ENCODE measurements around the gene TFDP1. TPM values are rescaled to one million over a fixed set of nuclear protein-coding genes. Genes with fewer than 3 reads are reported as not detected.

The TFDP1 gene
- total RNA-seq, 1 experiment from 2014 or later: 140 TPM

DNA sequence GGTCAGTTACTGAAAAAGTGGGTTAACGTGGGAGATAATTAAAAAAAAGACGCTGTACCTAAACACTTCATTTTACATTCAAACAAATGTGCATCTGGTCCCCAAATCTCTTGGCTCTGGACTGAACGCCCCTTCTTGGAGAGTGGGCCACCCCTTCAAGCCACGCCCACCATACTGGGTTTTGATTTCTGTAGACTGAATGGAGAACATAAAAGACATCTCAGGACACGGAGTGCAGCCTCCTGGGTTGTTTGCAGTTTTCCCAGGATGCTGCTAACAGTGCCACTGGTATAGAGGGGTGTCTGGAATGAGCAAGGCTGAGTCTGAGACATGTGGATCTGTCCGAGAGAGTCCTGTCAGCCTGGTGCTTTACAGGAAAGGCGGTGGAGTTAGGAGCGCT lies 10.6 kb downstream of the TFDP1 start:
- no peaks in the 10 kb centered on the region for H3K27me3 ChIP-seq (replicated peaks; ENCODE audit: control insufficient read depth, insufficient read depth, low read length)
- no peak overlapping the region for H3K4me3 ChIP-seq (ENCODE audit: low read depth, low read length)
- ChIA-PET CTCF (no interaction called here), POLR2A (no interaction called here)
- intact Hi-C loops (cut with micrococcal nuclease; ENCODE audit: unreplicated experiment): no loop called here
- Mint-ChIP-seq H3K36me3 (ENCODE audit: insufficient read depth, unreplicated experiment) (peaks cover 72% of the 10 kb centered on the region), H3K4me1 (ENCODE audit: low read depth, unreplicated experiment) (no peaks in the 10 kb centered on the region), H3K9me3 (ENCODE audit: unreplicated experiment) (no peaks in the 10 kb centered on the region), H3K27me3 (ENCODE audit: insufficient read depth, unreplicated experiment) (no peaks in the 10 kb centered on the region), H3K27ac (ENCODE audit: unreplicated experiment) (no peak overlapping the region), H3K4me3 (ENCODE audit: unreplicated experiment) (no peak overlapping the region)
- peak in 1 of 2 experiments; percentile 14 for DNase-seq
- TF ChIP-seq CTCF (IDR thresholded peaks at IDR 0.05; ENCODE audit: insufficient read depth in 1 of 2, low read depth in 1 of 2, low read length in 1 of 2, severe bottlenecking in 1 of 2, unreplicated experiment in 1 of 2): no peak
- H3K36me3 ChIP-seq (ENCODE audit: control insufficient read depth, insufficient read depth, low read length): peaks cover 10% of the 10 kb centered on the region
- H3K4me1 ChIP-seq: no peaks in the 10 kb centered on the region
- no peaks in the 10 kb centered on the region for H3K9me3 ChIP-seq
- TSS peak; percentile 17 for BruUV-seq (replicated peaks)

DNA sequence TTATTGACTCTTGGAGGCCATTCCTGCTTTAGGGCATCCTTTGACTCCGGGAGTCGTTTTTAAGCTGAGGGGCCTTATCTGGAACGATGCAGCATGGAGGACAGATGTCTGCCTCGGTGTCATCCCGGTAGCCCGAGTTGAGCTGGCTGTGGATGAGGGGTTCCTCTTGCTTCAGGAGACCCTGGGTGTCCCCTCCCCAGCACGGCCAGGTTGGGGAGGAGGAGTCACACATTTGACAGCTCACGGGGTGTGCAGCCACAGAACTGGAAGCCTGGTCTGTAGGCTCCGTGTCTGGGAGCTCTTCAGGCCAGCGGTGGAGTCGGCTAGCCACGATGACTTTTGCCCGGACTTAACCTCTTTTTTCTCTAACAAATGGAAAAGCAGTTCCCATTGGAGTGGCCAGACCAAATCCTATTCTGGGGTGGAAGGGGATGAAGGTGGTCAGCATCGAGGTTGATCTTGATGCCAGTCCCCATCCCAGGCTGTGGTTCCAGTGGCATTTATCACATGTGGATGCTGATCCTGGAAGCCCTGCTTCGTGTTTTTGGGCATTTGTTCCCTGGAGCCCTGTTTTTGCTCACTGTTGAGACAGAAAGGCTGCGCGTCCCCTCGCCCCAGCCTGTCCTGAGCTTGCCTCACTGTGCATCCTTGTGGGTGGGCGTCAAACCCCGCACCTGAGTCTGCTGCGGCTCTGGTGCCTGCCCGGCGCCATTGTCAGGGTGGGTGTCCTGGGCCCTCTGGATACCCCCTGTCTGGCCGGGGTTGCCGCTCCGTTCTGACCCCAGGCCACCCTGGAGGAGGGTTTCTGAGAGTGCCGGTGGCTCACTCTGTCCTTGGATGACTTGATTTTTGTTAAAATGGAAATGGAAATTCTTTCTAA lies 12.0 kb downstream of the TFDP1 start:
- Mint-ChIP-seq H3K4me3 (ENCODE audit: unreplicated experiment) (no peak overlapping the region), H3K4me1 (ENCODE audit: low read depth, unreplicated experiment) (peaks cover under 1% of the 10 kb centered on the region), H3K36me3 (ENCODE audit: insufficient read depth, unreplicated experiment) (peaks cover 70% of the 10 kb centered on the region), H3K27ac (ENCODE audit: unreplicated experiment) (no peak overlapping the region), H3K27me3 (ENCODE audit: insufficient read depth, unreplicated experiment) (no peaks in the 10 kb centered on the region), H3K9me3 (ENCODE audit: unreplicated experiment) (no peaks in the 10 kb centered on the region)
- DNase-seq: peak in 1 of 2 experiments; percentile 28
- ChIA-PET POLR2A (interaction anchor here (0.8 kb wide), 1 partner anchor 12 kb away, joined by 3 read pairs; no protein-coding TSS in a partner anchor), CTCF (no interaction called here)
- Histone ChIP-seq H3K27me3 (replicated peaks; ENCODE audit: control insufficient read depth, insufficient read depth, low read length) (no peaks in the 10 kb centered on the region), H3K4me1 (no peaks in the 10 kb centered on the region), H3K4me3 (ENCODE audit: low read depth, low read length) (no peak overlapping the region), H3K36me3 (ENCODE audit: control insufficient read depth, insufficient read depth, low read length) (peaks cover 10% of the 10 kb centered on the region), H3K9me3 (no peaks in the 10 kb centered on the region)
- no TSS peak for BruUV-seq (replicated peaks)
- no peak for TF ChIP-seq CTCF (IDR thresholded peaks at IDR 0.05; ENCODE audit: insufficient read depth in 1 of 2, low read depth in 1 of 2, low read length in 1 of 2, severe bottlenecking in 1 of 2, unreplicated experiment in 1 of 2)
- intact Hi-C loops (cut with micrococcal nuclease; ENCODE audit: unreplicated experiment): no loop called here

GRCh38 chr13:113597391-113598080 lies 13.0 kb downstream of the TFDP1 start:
- Mint-ChIP-seq H3K9me3 (ENCODE audit: unreplicated experiment) (no peaks in the 10 kb centered on the region), H3K27ac (ENCODE audit: unreplicated experiment) (no peak overlapping the region), H3K4me1 (ENCODE audit: low read depth, unreplicated experiment) (peaks cover 7% of the 10 kb centered on the region), H3K27me3 (ENCODE audit: insufficient read depth, unreplicated experiment) (no peaks in the 10 kb centered on the region), H3K36me3 (ENCODE audit: insufficient read depth, unreplicated experiment) (peaks cover 72% of the 10 kb centered on the region), H3K4me3 (ENCODE audit: unreplicated experiment) (no peak overlapping the region)
- no peak for TF ChIP-seq CTCF (IDR thresholded peaks at IDR 0.05; ENCODE audit: insufficient read depth in 1 of 2, low read depth in 1 of 2, low read length in 1 of 2, severe bottlenecking in 1 of 2, unreplicated experiment in 1 of 2)
- BruUV-seq (replicated peaks): no TSS peak
- Histone ChIP-seq H3K27me3 (replicated peaks; ENCODE audit: control insufficient read depth, insufficient read depth, low read length) (no peaks in the 10 kb centered on the region), H3K4me1 (no peaks in the 10 kb centered on the region), H3K36me3 (ENCODE audit: control insufficient read depth, insufficient read depth, low read length) (peaks cover 4% of the 10 kb centered on the region), H3K4me3 (ENCODE audit: low read depth, low read length) (no peak overlapping the region), H3K9me3 (no peaks in the 10 kb centered on the region)
- ChIA-PET CTCF (no interaction called here), POLR2A (interaction anchor here (0.8 kb wide), 1 partner anchor 13 kb away, joined by 3 read pairs; no protein-coding TSS in a partner anchor)
- peak in 1 of 2 experiments; percentile 19 for DNase-seq
- intact Hi-C loops (cut with micrococcal nuclease; ENCODE audit: unreplicated experiment): no loop called here

Data from Caco-2 (cell line).